Measurements from ENCODE around the gene KCNQ2.

KCNQ2 gene

GRCh38 chr20:63372971-63373885, 99.2 kb downstream of the KCNQ2 start:
- no peak for DNase-seq (ENCODE audit: low read depth in 1 of 2, low spot score in 1 of 2)

GRCh38 chr20:63371291-63371865, 101.1 kb downstream of the KCNQ2 start:
- no peak for DNase-seq (ENCODE audit: low read depth in 1 of 2, low spot score in 1 of 2)

DNA sequence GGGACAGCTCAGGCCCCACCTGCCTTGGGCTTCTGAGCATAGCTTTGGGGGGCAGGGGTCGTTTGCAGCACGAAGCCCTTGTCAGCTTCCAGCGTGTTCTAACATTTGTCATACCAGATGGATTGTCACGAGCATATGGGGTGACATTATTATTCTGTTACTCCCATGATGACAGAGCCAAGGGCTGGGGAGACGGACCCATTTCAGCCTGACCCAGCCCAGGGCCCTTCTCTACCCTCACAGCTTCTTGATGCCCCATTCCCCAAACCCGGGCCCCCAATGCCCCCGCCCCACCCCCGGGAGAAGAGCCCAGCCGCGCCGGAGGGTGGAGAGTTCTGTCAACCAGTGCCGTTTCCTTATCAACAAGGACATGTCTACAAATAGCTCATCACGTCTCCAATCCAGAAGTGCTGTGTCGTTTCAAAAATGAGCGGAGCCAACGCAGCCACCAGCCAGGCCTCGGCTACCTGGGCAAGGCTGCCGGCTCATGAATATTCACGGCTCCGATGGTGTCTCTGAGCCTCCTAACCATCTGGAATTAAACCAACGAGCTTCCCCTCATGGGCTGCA, 101.8 kb downstream of the KCNQ2 start:
- DNase-seq (ENCODE audit: low read depth in 1 of 2, low spot score in 1 of 2), result no peak

DNA sequence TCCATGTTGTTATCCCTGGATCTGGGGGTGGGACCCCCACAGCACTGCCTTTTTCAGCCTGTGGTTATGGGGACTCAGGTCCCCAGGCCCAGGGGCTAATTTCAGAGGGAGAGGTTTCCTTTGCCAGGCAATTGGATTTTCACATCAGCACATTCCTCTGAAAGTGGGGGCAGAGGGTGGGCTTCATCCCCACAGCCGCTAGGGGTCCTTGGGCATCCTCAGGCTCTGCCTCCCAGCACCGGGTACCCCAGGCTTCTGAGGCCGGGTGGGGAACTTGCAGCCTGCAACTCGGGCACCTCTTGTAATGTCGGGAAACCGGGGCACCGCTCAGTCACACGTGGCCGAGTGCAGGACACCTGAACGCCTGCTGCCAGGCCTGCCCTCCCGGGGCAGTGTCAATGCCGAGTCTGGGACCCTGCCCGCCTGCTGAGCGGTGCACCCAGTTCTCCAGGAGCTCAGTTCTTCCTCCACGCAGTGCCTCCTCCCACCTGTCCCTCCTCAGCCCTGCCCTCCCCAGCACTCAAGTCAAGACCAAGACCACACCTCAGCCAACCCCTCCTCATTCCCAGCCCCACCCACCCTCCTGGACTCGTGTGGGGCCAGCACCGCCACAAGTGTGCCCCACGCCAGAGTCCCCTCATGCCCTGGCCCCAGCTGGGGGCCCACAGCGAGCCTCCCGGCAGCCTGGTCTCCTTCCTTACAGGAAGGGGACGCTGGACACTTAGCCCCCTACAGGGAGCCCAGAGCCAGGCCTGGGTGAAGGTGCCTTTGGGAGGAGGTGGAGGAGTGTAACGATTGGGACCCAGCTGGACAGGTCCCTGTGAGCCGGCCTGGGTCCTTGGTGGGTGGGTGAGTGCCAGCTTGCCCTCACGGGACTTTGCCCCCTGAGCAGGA, 102.5 kb downstream of the KCNQ2 start:
- DNase-seq (ENCODE audit: low read depth in 1 of 2, low spot score in 1 of 2), result no peak

DNA sequence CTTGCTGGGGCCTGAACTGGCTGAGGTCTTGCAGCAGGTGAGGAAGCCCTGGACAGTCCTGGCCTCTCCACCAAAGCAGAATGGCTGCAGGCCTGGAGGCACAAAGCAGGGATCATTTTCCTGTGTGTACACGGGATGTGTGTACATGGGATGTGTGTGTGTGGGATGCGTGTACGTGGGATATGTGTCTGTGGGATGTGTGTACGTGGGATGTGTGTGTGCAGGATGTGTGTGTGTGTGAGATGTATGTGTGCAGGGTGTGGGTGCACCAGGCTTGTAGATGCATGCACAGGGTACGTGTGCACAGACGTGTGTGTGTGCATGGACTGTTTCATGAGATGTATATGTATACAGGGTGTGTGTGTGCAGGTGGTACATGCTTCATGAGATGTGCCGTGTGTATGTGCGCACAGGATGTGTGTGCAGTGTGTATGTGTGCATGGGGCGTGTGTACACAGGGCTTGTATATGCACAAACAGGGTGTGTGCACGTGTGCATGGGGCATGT, 103.4 kb downstream of the KCNQ2 start:
- no peak for DNase-seq (ENCODE audit: low read depth in 1 of 2, low spot score in 1 of 2)

- no peak for DNase-seq (ENCODE audit: low read depth in 1 of 2, low spot score in 1 of 2)
Observed at GRCh38 chr20:63368151-63368550, 104.3 kb downstream of the KCNQ2 start.

DNA sequence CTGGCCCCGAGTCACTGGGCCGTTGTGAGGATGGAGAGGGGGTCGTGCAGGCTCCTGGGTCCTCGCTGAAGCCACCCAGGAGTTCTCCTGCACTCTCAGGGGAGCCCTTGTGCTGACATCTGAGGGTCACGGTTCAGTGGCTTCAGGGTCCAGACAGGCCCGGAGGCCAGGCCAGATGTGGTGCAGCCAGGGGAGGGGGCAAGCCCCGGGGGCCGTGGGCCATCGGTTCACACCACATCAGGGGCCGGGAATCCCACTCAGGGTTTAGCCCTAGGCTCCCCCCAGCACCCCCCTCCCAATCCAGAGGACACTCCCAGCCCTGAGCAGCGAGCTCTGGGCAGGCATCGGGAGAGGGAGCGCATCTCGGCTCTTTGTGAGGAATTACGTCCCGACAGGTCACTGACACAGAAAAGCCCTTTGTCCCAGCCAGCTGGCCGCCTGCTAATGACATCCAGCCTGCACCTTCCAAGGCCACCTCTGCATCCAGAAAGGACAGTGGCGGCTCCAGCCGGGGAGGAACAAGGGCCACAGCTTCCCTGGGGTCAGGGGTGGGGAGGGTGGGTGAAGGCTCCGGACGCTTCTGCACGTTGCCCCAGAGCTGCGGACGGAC, 104.9 kb downstream of the KCNQ2 start:
- DNase-seq (ENCODE audit: low read depth in 1 of 2, low spot score in 1 of 2), result no peak

GRCh38 chr20:63366390-63367365, 105.8 kb downstream of the KCNQ2 start:
- no peak for DNase-seq (ENCODE audit: low read depth in 1 of 2, low spot score in 1 of 2)

DNA sequence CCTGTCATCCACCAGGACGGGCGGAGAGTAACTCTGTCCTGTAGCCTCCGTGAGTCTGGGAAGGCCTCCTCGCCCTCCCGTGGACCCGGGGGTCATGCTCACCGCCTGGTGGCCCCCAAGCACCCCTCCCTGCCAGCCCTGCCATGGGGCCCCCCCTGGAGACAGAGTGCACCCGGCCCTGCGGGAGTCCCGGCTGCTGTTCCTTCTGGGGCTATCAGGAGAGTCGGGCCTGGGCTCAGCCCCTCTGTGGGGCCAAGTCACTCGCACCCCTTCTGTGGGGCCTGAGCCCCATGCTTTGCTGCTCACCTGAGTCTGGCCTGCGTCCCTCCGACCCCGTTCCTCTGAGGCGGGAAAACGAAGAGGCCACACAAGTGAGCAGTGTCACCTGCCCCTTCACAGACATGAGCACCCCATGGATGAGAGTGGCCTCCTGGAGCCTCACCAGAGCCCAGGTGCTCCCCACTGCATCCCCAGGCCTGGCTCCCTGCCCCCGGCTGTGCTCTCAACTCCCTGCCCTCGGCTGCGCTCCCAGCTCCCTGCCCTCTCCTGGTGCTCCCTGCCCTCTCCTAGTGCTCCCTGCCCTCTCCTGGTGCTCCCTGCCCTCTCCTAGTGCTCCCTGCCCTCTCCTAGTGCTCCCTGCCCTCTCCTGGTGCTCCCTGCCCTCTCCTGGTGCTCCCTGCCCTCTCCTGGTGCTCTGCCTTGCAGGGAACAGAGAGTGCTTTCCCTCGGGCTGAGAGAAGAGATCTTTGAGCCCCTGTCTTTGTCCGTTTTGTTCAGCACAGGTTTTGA, 106.7 kb downstream of the KCNQ2 start:
- DNase-seq (ENCODE audit: low read depth in 1 of 2, low spot score in 1 of 2), result no peak

DNA sequence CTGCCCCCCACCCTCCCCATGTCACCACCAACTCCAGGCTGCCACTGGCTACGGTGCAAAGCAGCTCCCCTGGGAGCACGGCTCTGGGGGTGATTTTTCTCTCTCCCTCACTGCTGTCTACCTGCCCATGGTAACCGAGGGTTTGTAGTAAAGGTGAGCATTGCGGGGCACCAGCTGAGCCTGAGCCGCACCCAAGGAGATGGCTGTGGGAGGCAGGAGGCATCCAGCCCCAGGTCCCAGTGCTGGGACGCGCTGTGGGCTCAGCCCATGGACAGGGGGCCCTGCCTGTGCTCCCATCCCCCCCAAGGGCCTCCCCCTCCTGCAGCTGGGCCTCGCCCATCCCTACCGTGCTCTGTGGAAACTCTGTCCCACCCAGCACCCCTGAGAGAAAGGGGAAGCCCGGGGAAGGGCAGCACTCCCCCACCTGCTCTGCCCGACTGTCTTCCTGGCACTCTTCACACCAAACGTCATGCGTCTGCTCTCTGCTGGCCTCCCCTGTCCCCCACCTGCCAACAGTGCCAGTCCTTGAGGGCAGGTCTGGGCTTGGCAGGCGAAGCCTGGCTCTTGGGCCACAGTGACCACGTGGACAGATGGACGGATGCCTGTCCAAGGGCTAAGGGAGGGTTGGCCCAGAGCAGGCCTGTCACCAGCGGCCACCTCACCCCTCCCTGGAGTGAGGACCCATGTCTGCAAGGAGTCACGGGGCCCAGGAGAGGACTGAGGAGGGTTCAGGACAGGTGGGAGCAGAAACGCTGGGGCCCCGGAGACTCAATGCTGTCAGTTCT, 107.5 kb downstream of the KCNQ2 start:
- DNase-seq (ENCODE audit: low read depth in 1 of 2, low spot score in 1 of 2), result no peak

DNA sequence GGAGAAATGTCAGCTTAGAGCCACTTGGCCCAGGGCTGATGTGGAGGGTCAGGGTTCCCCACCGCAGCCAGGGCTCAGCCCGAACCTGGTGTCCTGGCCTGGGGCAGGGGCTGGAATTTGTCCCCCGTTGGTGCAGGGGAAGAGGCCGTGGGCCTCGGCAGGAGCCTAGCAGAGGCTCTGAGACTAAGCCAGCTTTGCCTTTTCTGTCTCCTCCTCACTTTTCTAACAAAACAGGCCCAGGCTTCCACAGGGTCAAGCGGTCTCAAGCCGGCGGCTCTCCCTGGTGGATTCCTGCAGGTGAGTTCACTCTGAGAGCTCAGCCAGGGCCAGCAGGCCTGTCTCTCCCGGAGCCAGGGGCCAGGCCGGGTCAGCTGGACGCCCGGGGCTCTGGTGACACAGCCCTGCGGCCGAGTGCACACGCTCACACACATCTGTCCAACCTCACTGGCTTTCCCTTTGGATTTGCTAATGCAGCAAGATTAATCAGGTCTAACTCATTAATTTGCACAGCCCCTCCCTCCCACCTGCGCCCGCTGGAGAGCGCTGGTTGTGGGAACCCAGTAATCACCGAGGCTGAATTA, 108.4 kb downstream of the KCNQ2 start:
- no peak for DNase-seq (ENCODE audit: low read depth in 1 of 2, low spot score in 1 of 2)

GRCh38 chr20:63363013-63363957, 109.2 kb downstream of the KCNQ2 start:
- DNase-seq (ENCODE audit: low read depth in 1 of 2, low spot score in 1 of 2), result no peak

GRCh38 chr20:63362436-63363009, 109.9 kb downstream of the KCNQ2 start:
- DNase-seq (ENCODE audit: low read depth in 1 of 2, low spot score in 1 of 2), result no peak

DNA sequence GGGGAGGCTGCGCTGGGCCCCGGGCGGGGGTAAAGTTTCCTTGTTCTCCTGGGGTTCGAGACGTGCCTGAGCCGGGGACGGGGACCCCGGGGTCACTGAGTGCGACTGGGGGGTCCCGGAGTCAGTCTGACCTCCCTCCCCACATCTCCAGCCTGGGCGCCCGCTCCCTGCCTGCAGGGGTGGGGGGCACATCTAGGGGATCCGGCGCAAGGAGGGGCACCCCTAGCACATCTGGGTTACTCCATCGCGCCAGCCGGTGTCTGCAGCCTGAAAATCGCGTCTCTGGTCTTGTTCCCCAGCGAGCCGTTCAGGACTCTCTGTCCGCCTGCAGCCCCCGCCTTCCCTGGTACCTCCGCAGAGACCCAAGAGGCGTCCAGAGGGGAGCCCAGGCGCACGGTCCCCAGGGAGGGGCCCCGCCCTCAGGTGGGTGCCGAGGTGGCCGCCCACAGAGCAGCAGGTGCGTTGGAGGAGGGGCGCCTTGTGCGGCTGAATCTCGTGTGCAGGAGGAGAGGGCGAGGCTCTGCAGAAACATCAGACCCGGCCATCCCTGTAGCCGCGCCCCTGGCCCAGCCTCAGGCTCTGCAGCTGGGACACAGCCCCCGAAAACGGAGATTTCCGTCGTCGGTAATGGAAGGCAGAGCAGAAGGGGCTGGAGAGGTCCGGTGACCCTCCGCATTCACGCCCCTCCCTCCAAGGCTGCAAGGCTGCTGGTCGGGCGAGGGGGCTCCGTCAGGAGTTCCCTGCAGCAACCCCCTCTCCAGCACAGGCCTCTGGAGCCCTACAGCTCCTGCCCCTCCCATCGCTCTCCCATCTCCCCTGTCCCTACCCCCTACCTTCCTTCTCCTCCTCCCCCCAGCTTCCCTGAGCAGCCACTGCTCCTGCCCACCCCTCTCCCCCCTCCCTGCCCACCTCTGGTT, 110.7 kb downstream of the KCNQ2 start:
- no peak for DNase-seq (ENCODE audit: low read depth in 1 of 2, low spot score in 1 of 2)
